GM12878 (cell line): ENCODE data around the gene SPI1. TPM values are rescaled to one million over a fixed set of nuclear protein-coding genes. Genes with fewer than 3 reads are reported as not detected.

Experiments used
- ATAC-seq: fragments of 200-7000 bp; cut with Tn5 transposase; 3 replicates; pipeline ENCODE4 v1.9.1; 2020; ENCODE audit warnings: mild to moderate bottlenecking, moderate library complexity
- BruUV-seq: library from RNA; stranded (reverse); fragments of 400-500 nt; replicated peaks from 2 replicates; lab custom pipeline; 2021; lab: Mats Ljungman, UMichigan
- CTCF ChIA-PET: fragments of 300-600 bp; sonication (Branson Sonifier 250); formaldehyde crosslinking; extraction: SDS; loops from one replicate; lab custom pipeline; 2021; ENCODE audit warnings: inconsistent platforms; lab: Yijun Ruan, JAX
- POLR2A ChIA-PET: fragments of 350-600 bp; formaldehyde crosslinking; extraction: SDS; loops from one replicate; lab custom pipeline; 2021; ENCODE audit warnings: inconsistent platforms; lab: Charles Lee
- RAD21 ChIA-PET: fragments of 300-600 bp; sonication (Branson Sonifier 250); formaldehyde crosslinking; loops from one replicate; lab custom pipeline; 2023; ENCODE audit warnings: antibody characterized with exemption; ENCODE audit not compliant: unreplicated experiment; lab: Charles Lee
- SMC1A ChIA-PET: fragments of 300-600 bp; sonication (Branson Sonifier 250); formaldehyde crosslinking; loops from one replicate; lab custom pipeline; 2023; ENCODE audit not compliant: unreplicated experiment, uncharacterized antibody; lab: Charles Lee
- DNase-seq: peaks from one replicate; pipeline ENCODE4 v3.0.0-alpha.2; 2011; ENCODE audit warnings: low read depth, low spot score
- FAIRE-seq: peaks from 3 replicates; lab custom pipeline; 2011; peaks lifted over from hg19 to GRCh38; lab: Jason Lieb, UNC
- H2AFZ ChIP-seq: 2 replicates; pipeline ENCODE4 v1.6.0; 2011; ENCODE audit warnings: low read depth, low read length, control low read depth; ENCODE audit not compliant: control insufficient read depth
- H3K27ac ChIP-seq: 2 replicates; pipeline ENCODE4 v1.5.1; 2011; ENCODE audit warnings: control low read depth; ENCODE audit not compliant: control insufficient read depth, insufficient read depth
- H3K27me3 ChIP-seq, 2 experiments: replicated peaks in 1 of 2; 2 replicates each; pipeline versions ENCODE4 v1.6.0 to v1.6.1; 2011; ENCODE audit warnings: low read length in 1 of 2; ENCODE audit not compliant: control insufficient read depth in 2 of 2, insufficient read depth in 2 of 2
- H3K36me3 ChIP-seq, 2 experiments: 2 replicates each; pipeline ENCODE4 v1.5.1; 2011; ENCODE audit warnings: low read length in 1 of 2; ENCODE audit not compliant: control insufficient read depth in 2 of 2, insufficient read depth in 2 of 2
- H3K4me1 ChIP-seq: 2 replicates; pipeline ENCODE4 v1.6.1; 2011; ENCODE audit warnings: mild to moderate bottlenecking, low read length, moderate library complexity, mixed read lengths; ENCODE audit not compliant: control insufficient read depth, insufficient read depth
- H3K4me2 ChIP-seq: 2 replicates; pipeline ENCODE4 v1.6.0; 2011; ENCODE audit warnings: control low read depth; ENCODE audit not compliant: control insufficient read depth, insufficient read depth
- H3K4me3 ChIP-seq: fragments of 200-600 bp; sonication (generic); 2 replicates; pipeline ENCODE4 v1.5.1; 2016
- H3K79me2 ChIP-seq: 2 replicates; pipeline ENCODE4 v1.6.0; 2011; ENCODE audit warnings: low read length; ENCODE audit not compliant: control insufficient read depth, insufficient read depth
- H3K9ac ChIP-seq: 2 replicates; pipeline ENCODE4 v1.8.0; 2011; ENCODE audit warnings: low read length, control low read depth, mixed read lengths; ENCODE audit not compliant: control insufficient read depth, insufficient read depth
- H3K9me3 ChIP-seq: replicated peaks from 3 replicates; pipeline ENCODE4 v1.5.1; 2011; ENCODE audit warnings: mild to moderate bottlenecking, low read length; ENCODE audit not compliant: control insufficient read depth, insufficient read depth
- H4K20me1 ChIP-seq: 2 replicates; pipeline ENCODE4 v1.6.0; 2011; ENCODE audit not compliant: control insufficient read depth, insufficient read depth
- CREB1 ChIP-seq: IDR thresholded peaks from 2 replicates; pipeline ENCODE4 v1.6.1; 2012; ENCODE audit warnings: low read depth, mild to moderate bottlenecking, inconsistent platforms
- ESRRA ChIP-seq: IDR thresholded peaks from 2 replicates; pipeline ENCODE4 v1.6.1; 2012; ENCODE audit warnings: mild to moderate bottlenecking, low read length, improper control_type of control experiment
- MTA2 ChIP-seq: fragments of 450-650 bp; IDR thresholded peaks from 2 replicates; pipeline ENCODE4 v1.6.1; 2016; ENCODE audit warnings: low read depth, mild to moderate bottlenecking, moderate library complexity
- NBN ChIP-seq: fragments of 450-650 bp; IDR thresholded peaks from 2 replicates; pipeline ENCODE4 v1.6.1; 2016
- PAX5 ChIP-seq: IDR thresholded peaks from 2 replicates; pipeline ENCODE4 v1.6.1; 2011; ENCODE audit warnings: low read depth, low read length, borderline replicate concordance
- PAX8 ChIP-seq: fragments of 450-650 bp; IDR thresholded peaks from 2 replicates; pipeline ENCODE4 v1.6.1; 2017; ENCODE audit warnings: mild to moderate bottlenecking, moderate library complexity
- YBX1 ChIP-seq: fragments of 450-650 bp; IDR thresholded peaks from 2 replicates; pipeline ENCODE4 v1.6.1; 2016; ENCODE audit warnings: antibody characterized with exemption
- WGBS: methylation state at CpG from one replicate; pipeline ENCODE4 v1.1.6; 2016; ENCODE audit warnings: low lambda C conversion rate; ENCODE audit not compliant: insufficient replicate concordance, insufficient coverage; ENCODE audit errors: missing lambda C conversion rate; 5-methylcytosine and 5-hydroxymethylcytosine counted together
- in situ Hi-C: fragments of 300-500 bp; cut with MboI; formaldehyde crosslinking; loops from 9 replicates; pipeline ENCODE4 v1.14.3; 2018; ENCODE audit warnings: mixed read lengths
- intact Hi-C: fragments of 100-400 bp; cut with micrococcal nuclease; formaldehyde crosslinking; loops from one replicate; pipeline ENCODE4 v1.14.2; 2022; ENCODE audit not compliant: unreplicated experiment
- polyA plus RNA-seq, 11 experiments: library from polyadenylated mRNA; depleted of rRNA in 4 of 11; unstranded in 6 of 11; stranded (reverse) in 5 of 11; fragments of >200 nt; fragmentation: Nextera tagmentation in 4 of 11; fragmentation: Illumina TruSeq in 1 of 11; extraction: Ambion mirVana in 4 of 11; extraction: Trizol in 1 of 11; gene quantifications; 1 replicate in 1 of 11; 2 replicates in 10 of 11; pipeline versions ENCODE4 v1.2.1 to v1.2.3, GENCODE V29; 2011 to 2016; ENCODE audit warnings: inconsistent platforms in 2 of 11, missing spikeins in 2 of 11, low read depth in 1 of 11
- total RNA-seq, 4 experiments: library from RNA; depleted of rRNA in 3 of 4; stranded (reverse); fragments of >200 nt in 3 of 4; fragmentation: Illumina TruSeq in 1 of 4; extraction: Trizol in 1 of 4; gene quantifications; 2 replicates each; pipeline versions ENCODE4 v1.2.1 to v1.2.3, GENCODE V29; 2013 to 2021
- TF ChIP-seq, protein P1 (sequence below): fragments of 450-650 bp; formaldehyde crosslinking; IDR thresholded peaks from 2 replicates; pipeline ENCODE4 v1.4.0; 2022; ENCODE audit warnings: mild to moderate bottlenecking, moderate library complexity

The SPI1 gene
- total and polyA plus RNA-seq, 10 of the 15 experiments (the other 5 are each of a cell fraction or from before 2014, with no cell fraction given), result 0.05 to 31.1 (median 9.7) TPM

DNA sequence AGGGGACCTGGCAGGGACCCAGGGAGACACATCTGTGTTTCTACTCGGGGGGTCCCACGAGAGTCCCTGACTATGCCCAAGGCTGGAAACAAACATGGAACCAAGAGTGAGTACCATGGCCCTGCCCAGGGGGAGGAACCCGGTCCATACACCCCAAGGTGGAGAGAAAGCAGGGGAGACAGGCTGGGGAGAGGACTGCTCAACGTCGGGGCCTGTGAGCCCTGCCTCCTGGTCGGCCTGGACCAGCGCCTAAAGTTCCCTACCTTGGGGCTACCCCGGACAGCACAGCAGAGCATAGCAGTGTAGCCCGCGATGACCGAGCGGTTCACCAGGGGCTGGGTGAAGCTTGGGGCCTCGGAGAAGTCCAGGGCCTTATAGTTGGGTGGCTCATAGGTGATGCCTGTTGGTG is 46.0 kb downstream of the SPI1 start:
- BruUV-seq, result no TSS peak
- no peak for ATAC-seq
- no peak overlapping the region for H3K4me2 ChIP-seq
- FAIRE-seq, result no peak
- H4K20me1 ChIP-seq, result no peaks in the 10 kb centered on the region
- H3K79me2 ChIP-seq, result no peaks in the 10 kb centered on the region
- ChIA-PET POLR2A (interaction anchor here (1.0 kb wide), 1 partner anchor 10 kb away, joined by 3 read pairs; no protein-coding TSS in a partner anchor), CTCF (no interaction called here), SMC1A (no interaction called here), RAD21 (no interaction called here)
- no peaks in the 10 kb centered on the region for H3K9me3 ChIP-seq
- no peak overlapping the region for H3K9ac ChIP-seq
- WGBS, result 75% methylated on average over 13 of the region's 13 CpGs
- H3K27ac ChIP-seq, result no peak overlapping the region
- in situ Hi-C loops (no loop called here), intact Hi-C loops (no loop called here)
- no peak for DNase-seq
- H3K4me1 ChIP-seq, result peaks cover 12% of the 10 kb centered on the region
- TF ChIP-seq CREB1, result no peak
- TF ChIP-seq MTA2, result no peak
- TF ChIP-seq NBN, result no peak
- no peak for TF ChIP-seq PAX5
- TF ChIP-seq, protein P1, sequence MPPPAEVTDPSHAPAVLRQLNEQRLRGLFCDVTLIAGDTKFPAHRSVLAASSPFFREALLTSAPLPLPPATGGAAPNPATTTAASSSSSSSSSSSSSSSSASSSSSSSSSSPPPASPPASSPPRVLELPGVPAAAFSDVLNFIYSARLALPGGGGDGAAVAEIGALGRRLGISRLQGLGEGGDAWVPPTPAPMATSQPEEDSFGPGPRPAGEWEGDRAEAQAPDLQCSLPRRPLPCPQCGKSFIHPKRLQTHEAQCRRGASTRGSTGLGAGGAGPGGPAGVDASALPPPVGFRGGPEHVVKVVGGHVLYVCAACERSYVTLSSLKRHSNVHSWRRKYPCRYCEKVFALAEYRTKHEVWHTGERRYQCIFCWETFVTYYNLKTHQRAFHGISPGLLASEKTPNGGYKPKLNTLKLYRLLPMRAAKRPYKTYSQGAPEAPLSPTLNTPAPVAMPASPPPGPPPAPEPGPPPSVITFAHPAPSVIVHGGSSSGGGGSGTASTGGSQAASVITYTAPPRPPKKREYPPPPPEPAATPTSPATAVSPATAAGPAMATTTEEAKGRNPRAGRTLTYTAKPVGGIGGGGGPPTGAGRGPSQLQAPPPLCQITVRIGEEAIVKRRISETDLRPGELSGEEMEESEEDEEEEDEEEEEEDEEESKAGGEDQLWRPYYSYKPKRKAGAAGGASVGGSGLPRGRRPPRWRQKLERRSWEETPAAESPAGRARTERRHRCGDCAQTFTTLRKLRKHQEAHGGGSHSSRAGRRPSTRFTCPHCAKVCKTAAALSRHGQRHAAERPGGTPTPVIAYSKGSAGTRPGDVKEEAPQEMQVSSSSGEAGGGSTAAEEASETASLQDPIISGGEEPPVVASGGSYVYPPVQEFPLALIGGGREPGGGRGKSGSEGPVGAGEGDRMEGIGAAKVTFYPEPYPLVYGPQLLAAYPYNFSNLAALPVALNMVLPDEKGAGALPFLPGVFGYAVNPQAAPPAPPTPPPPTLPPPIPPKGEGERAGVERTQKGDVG, result no peak
- no peak for TF ChIP-seq ESRRA
- no peak for TF ChIP-seq PAX8
- no peak for TF ChIP-seq YBX1
- H3K27me3 ChIP-seq, result no peaks in the 10 kb centered on the region
- H3K36me3 ChIP-seq, result peaks cover 4 to 8% of the 10 kb centered on the region in 2 experiments
- H3K4me3 ChIP-seq, result no peak overlapping the region
- no peak overlapping the region for H2AFZ ChIP-seq
